WERI-Rb-1 (cell line): ENCODE results near the gene CHRNA4.

Experiments
- DNase-seq: peaks from one replicate; pipeline ENCODE4 v3.0.0-alpha.2; 2020
- H3K27ac ChIP-seq: fragments of 250-450 bp; sonication (Bioruptor Pico); 2 replicates; pipeline ENCODE4 v1.5.1; 2020; ENCODE audit warnings: mild to moderate bottlenecking, moderate library complexity
- H3K27me3 ChIP-seq: fragments of 250-450 bp; sonication (Bioruptor Pico); 2 replicates; pipeline ENCODE4 v1.5.1; 2021; ENCODE audit warnings: mild to moderate bottlenecking, low read depth, moderate library complexity; ENCODE audit not compliant: insufficient read depth, severe bottlenecking
- H3K36me3 ChIP-seq: fragments of 250-450 bp; sonication (Bioruptor Pico); 2 replicates; pipeline ENCODE4 v1.5.1; 2020; ENCODE audit warnings: mild to moderate bottlenecking, moderate library complexity
- H3K4me3 ChIP-seq: 2 replicates; pipeline ENCODE4 v1.5.1; 2011; ENCODE audit warnings: low read depth, mild to moderate bottlenecking, control low read depth, low read length
- H3K9me3 ChIP-seq: fragments of 250-450 bp; sonication (Bioruptor Pico); 2 replicates; pipeline ENCODE4 v1.5.1; 2021; ENCODE audit warnings: mild to moderate bottlenecking, moderate library complexity; ENCODE audit not compliant: severe bottlenecking
- CTCF ChIP-seq: IDR thresholded peaks from 2 replicates; pipeline ENCODE4 v1.5.1; 2011; ENCODE audit warnings: low read depth, mild to moderate bottlenecking, control low read depth, inconsistent platforms, low read length

CHRNA4 gene

GRCh38 chr20:63377256-63377941 is 16.2 kb upstream of the CHRNA4 start:
- H3K4me3 ChIP-seq = no peak overlapping the region
- no peaks in the 10 kb centered on the region for H3K27me3 ChIP-seq

GRCh38 chr20:63376283-63377250 is 15.4 kb upstream of the CHRNA4 start:
- no peak for TF ChIP-seq CTCF
- Histone ChIP-seq H3K4me3 (no peak overlapping the region), H3K36me3 (no peaks in the 10 kb centered on the region), H3K27me3 (no peaks in the 10 kb centered on the region), H3K9me3 (no peaks in the 10 kb centered on the region), H3K27ac (no peak overlapping the region)
- DNase-seq = no peak

More at GRCh38 chr20:63377256-63377941, 16.2 kb upstream of the CHRNA4 start:
- DNase-seq = no peak
- no peaks in the 10 kb centered on the region for H3K9me3 ChIP-seq
- no peaks in the 10 kb centered on the region for H3K36me3 ChIP-seq
- TF ChIP-seq CTCF = 0 out of 2 replicates have a peak, but pooled peaks have one; percentile 16
- H3K27ac ChIP-seq = no peak overlapping the region

- no peak for TF ChIP-seq CTCF
These were observed 14.3 kb upstream of the CHRNA4 start for GRCh38 chr20:63375438-63375837.

GRCh38 chr20:63374504-63374903 is 13.4 kb upstream of the CHRNA4 start:
- no peaks in the 10 kb centered on the region for H3K9me3 ChIP-seq
- no peak overlapping the region for H3K27ac ChIP-seq
- H3K27me3 ChIP-seq = no peaks in the 10 kb centered on the region
- H3K4me3 ChIP-seq = no peak overlapping the region
- no peak for TF ChIP-seq CTCF
- DNase-seq = no peak
- H3K36me3 ChIP-seq = no peaks in the 10 kb centered on the region

More at GRCh38 chr20:63375438-63375837, 14.3 kb upstream of the CHRNA4 start:
- Histone ChIP-seq H3K9me3 (no peaks in the 10 kb centered on the region), H3K27ac (no peak overlapping the region), H3K27me3 (no peaks in the 10 kb centered on the region), H3K4me3 (no peak overlapping the region), H3K36me3 (no peaks in the 10 kb centered on the region)
- no peak for DNase-seq

- no peak for DNase-seq
- Histone ChIP-seq H3K9me3 (no peaks in the 10 kb centered on the region), H3K4me3 (no peak overlapping the region), H3K27ac (no peak overlapping the region), H3K27me3 (no peaks in the 10 kb centered on the region), H3K36me3 (no peaks in the 10 kb centered on the region)
- no peak for TF ChIP-seq CTCF
These were observed 12.8 kb upstream of the CHRNA4 start for GRCh38 chr20:63373996-63374395.
